ENCODE measurements around the gene METTL8. TPM values are rescaled to one million over a fixed set of nuclear protein-coding genes. Genes with fewer than 3 reads are reported as not detected.
"Not testable (repeated sequence)": the region's sequence is repeated elsewhere in the genome, so short reads cannot be mapped to it uniquely, and the experiment has no call there.

The METTL8 gene
- total RNA-seq, 2 experiments from 2014 or later = 20.9 to 22.9 TPM

DNA sequence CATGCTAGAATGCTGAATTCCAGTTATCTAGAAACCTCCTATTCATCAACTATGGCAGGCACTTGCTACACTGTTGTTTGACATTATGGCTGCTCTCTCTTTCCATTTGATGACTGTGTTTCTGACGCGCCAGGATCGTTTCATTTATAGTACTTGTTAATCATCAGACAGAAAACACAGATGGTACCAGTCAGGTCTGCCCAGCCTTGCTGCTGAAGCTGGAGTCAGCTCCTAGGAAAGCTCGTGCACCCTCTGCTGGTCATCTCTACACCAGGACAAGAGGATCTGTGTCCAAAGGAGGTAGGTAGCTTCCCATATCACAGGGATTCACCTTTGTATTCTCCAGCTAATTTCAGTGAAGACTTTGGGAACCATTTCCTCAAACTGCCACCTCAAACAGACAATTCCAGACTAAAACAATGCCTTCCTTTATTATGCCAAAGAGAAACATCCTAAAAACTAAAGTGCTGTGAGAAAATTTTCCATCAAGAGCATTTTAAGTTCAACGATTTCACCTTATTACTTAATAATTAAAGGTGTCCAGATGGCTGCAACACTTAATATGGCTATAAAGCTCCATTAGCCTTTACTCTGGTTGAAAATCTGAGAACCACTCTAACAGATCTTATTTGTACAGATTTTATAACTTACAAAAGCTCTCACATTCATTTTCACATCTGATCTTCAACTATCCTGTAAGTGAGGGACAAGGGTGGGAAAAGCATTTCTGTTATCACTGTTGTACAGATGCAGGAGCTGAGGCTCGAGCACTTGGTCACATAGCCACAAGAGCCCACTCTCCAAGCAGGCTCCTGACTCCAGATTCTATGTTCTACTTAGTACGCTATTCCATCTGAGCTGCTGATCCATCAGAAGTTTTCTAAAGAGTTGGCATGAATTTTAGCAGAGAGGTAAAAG is 17.5 kb downstream of the METTL8 start:
- H3K4me1 Mint-ChIP-seq = peaks cover 14% of the 10 kb centered on the region
- DNase-seq (peak; percentile 59), ATAC-seq (ENCODE audit: low read depth) (peak; percentile 93)
- POLR2A ChIA-PET = interaction anchor here (0.5 to 1.8 kb wide), 5 partner anchors 8 to 487 kb away, joined by 3 to 9 read pairs (median 4); partner anchors contain the start of genes DCAF17, GORASP2, METTL8 and TLK1
- peaks cover 3% of the 10 kb centered on the region for H3K9me3 Mint-ChIP-seq
- peak overlapping the region; percentile 43 for H3K4me3 Mint-ChIP-seq
- peaks cover 16% of the 10 kb centered on the region for H3K36me3 Mint-ChIP-seq
- peak overlapping the region; percentile 40 for H3K27ac Mint-ChIP-seq
- no peaks in the 10 kb centered on the region for H3K27me3 Mint-ChIP-seq

DNA sequence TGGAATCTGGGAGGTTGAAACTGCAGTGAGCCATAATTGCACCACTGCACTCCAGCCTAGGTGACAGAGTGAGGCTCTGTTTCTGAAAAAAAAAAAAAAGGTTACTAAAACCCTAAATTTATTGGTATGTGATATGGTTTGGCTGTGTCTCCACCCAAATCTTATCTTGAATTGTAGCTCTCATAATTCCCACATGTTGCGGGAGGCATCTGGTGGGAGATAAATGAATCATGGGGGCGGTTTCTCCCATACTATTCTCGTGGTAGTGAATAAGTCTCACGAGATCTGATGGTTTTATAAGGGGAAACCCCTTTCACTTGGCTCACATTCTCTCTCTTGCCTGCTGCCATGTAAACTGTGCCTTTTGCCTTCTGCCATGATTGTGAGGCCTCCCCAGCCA is 19.1 kb downstream of the METTL8 start:
- H3K27me3 Mint-ChIP-seq; H3K27ac Mint-ChIP-seq; POLR2A ChIA-PET; ATAC-seq (ENCODE audit: low read depth); H3K9me3 Mint-ChIP-seq; H3K4me1 Mint-ChIP-seq; H3K4me3 Mint-ChIP-seq; DNase-seq; H3K36me3 Mint-ChIP-seq: not testable (repeated sequence)

DNA sequence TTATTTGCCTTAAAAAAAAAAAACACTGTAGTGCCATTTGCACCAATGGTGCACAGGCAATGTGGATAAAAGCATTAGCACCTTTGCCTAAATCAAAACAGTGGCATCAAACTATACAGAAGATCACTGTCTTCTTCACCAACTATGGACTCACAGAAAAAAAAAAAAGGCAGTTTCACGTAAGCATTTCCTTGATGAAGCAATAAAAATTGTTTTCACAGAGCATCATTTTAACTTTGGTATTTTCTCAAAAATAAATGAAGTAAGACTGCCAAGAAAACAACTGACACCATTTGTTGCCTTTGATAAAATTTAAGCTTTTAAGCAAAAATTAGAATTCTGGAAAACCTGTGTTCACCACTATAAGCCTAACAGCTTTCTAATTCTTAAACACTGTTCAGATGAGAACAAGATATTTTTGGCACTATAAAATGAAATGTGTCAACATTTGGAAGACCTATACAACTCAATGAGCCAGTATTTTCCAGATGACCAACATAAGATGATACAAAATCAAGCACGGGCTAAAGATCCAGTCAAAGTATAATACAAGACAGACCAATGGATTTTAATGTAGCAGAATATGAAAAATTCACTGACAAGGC is 21.1 kb downstream of the METTL8 start:
- no peaks in the 10 kb centered on the region for H3K27me3 Mint-ChIP-seq
- H3K36me3 Mint-ChIP-seq = peaks cover 4% of the 10 kb centered on the region
- ATAC-seq (ENCODE audit: low read depth) (no peak), DNase-seq (no peak)
- no peak overlapping the region for H3K27ac Mint-ChIP-seq
- H3K4me3 Mint-ChIP-seq = no peak overlapping the region
- H3K4me1 Mint-ChIP-seq = peaks cover 14% of the 10 kb centered on the region
- POLR2A ChIA-PET = no interaction called here
- no peaks in the 10 kb centered on the region for H3K9me3 Mint-ChIP-seq

DNA sequence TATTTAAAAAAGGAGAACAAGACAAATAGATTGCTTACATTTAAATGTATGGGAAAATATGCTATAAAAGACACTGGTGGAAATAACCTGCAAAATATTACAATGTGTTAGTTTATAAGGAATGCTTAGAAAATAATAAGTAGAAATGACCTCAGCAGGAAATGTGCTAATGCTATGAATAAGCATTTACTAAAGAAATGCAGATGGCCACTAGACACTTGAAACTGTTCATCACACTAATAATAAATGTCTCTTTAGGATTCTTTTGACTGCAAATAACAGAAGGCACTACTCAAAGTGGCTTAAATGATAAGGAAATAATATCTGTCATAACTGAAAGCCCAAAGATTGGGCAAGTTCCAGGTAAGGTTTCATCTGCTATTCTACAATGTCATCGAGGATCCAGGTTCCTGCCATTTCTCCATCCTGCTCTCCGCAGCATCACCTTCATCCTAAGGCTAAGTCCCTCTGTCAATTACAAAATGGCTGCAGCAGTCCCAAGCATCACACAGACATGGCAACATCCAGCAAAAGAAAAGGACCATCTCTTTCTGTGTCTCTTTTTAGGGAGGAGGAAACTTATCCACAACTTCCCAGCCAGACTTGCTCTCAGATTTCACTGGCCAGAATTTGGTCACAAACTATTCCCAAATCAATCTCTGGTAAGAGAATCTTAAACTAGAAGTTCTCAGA is 21.9 kb downstream of the METTL8 start:
- H3K9me3 Mint-ChIP-seq = no peaks in the 10 kb centered on the region
- ATAC-seq (ENCODE audit: low read depth) = no peak
- no peak overlapping the region for H3K27ac Mint-ChIP-seq
- DNase-seq = no peak
- H3K4me3 Mint-ChIP-seq = no peak overlapping the region
- peaks cover 6% of the 10 kb centered on the region for H3K36me3 Mint-ChIP-seq
- H3K27me3 Mint-ChIP-seq = no peaks in the 10 kb centered on the region
- POLR2A ChIA-PET = no interaction called here
- peaks cover 20% of the 10 kb centered on the region for H3K4me1 Mint-ChIP-seq

DNA sequence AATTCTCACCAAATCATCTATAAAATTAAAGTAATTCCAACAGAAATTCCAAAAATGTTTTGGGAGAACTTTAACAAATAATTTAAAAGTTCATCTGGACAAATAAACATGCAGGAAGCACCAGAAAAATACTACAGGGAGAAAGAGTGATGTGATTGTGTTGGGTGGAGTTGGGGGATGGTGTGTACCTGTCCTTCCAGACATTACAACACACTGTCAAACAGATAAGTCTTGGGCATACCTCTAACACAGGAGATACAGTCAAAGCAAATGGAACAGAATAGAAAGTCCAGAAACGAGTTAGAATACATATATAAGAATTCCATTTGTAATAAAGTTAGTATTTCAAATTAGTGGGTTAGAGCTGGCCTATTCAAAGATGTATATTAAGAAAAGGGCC is 22.6 kb downstream of the METTL8 start:
- Mint-ChIP-seq H3K27me3 (no peaks in the 10 kb centered on the region), H3K4me3 (no peak overlapping the region), H3K36me3 (peaks cover 9% of the 10 kb centered on the region), H3K27ac (no peak overlapping the region), H3K4me1 (peaks cover 22% of the 10 kb centered on the region), H3K9me3 (peaks cover 2% of the 10 kb centered on the region)
- POLR2A ChIA-PET = interaction anchor here (1.3 kb wide), 1 partner anchor 23 kb away, joined by 3 read pairs; the partner anchor contains the start of genes DCAF17 and METTL8
- ATAC-seq (ENCODE audit: low read depth) (no peak), DNase-seq (no peak)

DNA sequence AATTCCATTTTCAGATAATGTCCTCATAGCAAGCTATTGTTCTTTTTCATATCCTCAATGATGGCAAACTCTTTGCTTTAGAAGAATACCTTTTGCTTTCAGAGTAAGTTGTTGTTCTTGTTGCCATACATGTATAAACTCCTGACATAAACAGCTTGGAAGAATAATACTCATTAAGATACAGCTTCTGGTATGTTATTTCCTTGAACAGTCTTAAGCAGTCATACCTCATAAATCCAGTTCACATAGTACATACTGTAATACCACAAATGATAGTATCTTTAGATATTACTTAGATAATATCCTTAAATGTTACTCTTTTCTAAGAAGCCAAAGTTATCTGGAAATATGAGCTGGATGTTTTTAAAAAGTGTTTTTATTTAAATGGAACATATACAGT is 23.2 kb downstream of the METTL8 start:
- no peak overlapping the region for H3K4me3 Mint-ChIP-seq
- no peaks in the 10 kb centered on the region for H3K27me3 Mint-ChIP-seq
- peaks cover 13% of the 10 kb centered on the region for H3K36me3 Mint-ChIP-seq
- POLR2A ChIA-PET = interaction anchor here (1.3 kb wide), 1 partner anchor 24 kb away, joined by 3 read pairs; the partner anchor contains the start of genes DCAF17 and METTL8
- no peak for ATAC-seq (ENCODE audit: low read depth)
- no peak overlapping the region for H3K27ac Mint-ChIP-seq
- peaks cover 16% of the 10 kb centered on the region for H3K4me1 Mint-ChIP-seq
- no peak for DNase-seq
- H3K9me3 Mint-ChIP-seq = peaks cover 2% of the 10 kb centered on the region

DNA sequence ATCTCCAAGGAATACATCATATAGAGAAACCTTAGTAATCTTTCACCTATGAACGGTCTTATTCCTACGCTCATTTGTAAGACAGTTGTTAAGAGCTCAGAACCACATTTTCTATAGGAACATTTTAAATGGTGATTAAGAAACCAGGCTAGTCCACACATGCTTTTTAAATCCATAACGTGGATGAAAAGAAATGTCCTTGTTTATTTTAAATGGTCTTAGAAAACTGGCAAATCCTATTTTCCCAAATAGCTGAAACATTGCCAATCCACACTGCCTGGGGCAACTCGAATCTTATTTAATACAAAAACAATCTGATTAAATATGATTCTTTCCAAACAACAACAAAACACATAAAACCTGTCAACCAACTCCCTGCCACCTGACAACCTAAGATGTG is 23.7 kb downstream of the METTL8 start:
- no peak for DNase-seq
- peaks cover 4% of the 10 kb centered on the region for H3K9me3 Mint-ChIP-seq
- no peak overlapping the region for H3K4me3 Mint-ChIP-seq
- no peak for ATAC-seq (ENCODE audit: low read depth)
- POLR2A ChIA-PET = interaction anchor here (1.3 kb wide), 1 partner anchor 24 kb away, joined by 3 read pairs; the partner anchor contains the start of genes DCAF17 and METTL8
- H3K36me3 Mint-ChIP-seq = peaks cover 18% of the 10 kb centered on the region
- peaks cover 16% of the 10 kb centered on the region for H3K4me1 Mint-ChIP-seq
- no peak overlapping the region for H3K27ac Mint-ChIP-seq
- no peaks in the 10 kb centered on the region for H3K27me3 Mint-ChIP-seq

DNA sequence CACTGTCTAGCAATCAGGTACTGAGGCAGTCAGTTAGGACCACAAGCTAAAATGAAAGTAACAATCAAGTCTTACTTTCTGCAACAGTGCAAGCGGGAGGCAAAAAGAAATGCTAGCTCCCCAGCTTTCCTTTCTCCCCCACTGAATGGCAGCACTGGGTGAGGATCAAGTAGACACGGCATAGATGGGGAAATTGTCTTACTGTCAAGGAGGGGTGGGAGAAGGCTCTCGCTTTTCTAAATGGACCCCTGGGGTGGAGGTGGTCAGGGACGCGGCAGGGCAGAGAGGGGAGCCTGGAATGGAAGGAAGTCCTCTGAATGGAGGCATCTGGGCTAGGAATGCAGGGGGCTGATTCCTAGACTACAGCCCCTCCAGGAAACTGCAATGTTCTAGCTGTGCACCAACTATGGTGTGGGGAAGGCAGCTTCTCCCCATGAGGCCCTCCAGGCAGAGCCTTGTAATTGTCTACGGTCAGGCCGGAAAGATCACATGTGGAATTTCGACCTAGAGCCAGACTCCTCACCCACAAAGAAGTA is 24.3 kb downstream of the METTL8 start:
- POLR2A ChIA-PET = no interaction called here
- DNase-seq (no peak), ATAC-seq (ENCODE audit: low read depth) (no peak)
- Mint-ChIP-seq H3K4me1 (peaks cover 16% of the 10 kb centered on the region), H3K27me3 (no peaks in the 10 kb centered on the region), H3K9me3 (peaks cover 8% of the 10 kb centered on the region), H3K36me3 (peaks cover 23% of the 10 kb centered on the region), H3K27ac (peak overlapping the region; percentile 77), H3K4me3 (peak overlapping the region; percentile 55)

DNA sequence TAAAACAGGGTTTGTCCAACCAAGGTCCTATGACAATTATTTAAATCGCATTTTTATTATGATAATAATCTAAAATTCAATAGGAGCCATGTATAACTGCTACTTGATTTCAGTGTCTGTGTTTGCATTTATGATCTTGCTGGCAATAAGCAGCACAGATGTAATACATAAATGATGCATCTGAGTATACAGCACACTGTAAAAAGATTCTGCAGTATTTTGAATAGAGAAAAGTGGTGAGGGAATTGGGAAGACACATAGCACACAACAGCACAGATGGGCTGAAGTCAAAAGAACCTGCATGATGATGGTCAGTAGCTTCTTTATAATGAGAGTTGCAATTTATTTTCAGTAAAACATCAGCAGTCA is 26.1 kb downstream of the METTL8 start:
- H3K36me3 Mint-ChIP-seq = peaks cover 22% of the 10 kb centered on the region
- H3K4me3 Mint-ChIP-seq = no peak overlapping the region
- H3K27me3 Mint-ChIP-seq = no peaks in the 10 kb centered on the region
- POLR2A ChIA-PET = interaction anchor here (0.7 kb wide), 1 partner anchor 8 kb away, joined by 3 read pairs; no protein-coding TSS in a partner anchor
- H3K9me3 Mint-ChIP-seq = peaks cover 9% of the 10 kb centered on the region
- ATAC-seq (ENCODE audit: low read depth) (no peak), DNase-seq (no peak)
- H3K27ac Mint-ChIP-seq = no peak overlapping the region
- H3K4me1 Mint-ChIP-seq = peaks cover 17% of the 10 kb centered on the region

DNA sequence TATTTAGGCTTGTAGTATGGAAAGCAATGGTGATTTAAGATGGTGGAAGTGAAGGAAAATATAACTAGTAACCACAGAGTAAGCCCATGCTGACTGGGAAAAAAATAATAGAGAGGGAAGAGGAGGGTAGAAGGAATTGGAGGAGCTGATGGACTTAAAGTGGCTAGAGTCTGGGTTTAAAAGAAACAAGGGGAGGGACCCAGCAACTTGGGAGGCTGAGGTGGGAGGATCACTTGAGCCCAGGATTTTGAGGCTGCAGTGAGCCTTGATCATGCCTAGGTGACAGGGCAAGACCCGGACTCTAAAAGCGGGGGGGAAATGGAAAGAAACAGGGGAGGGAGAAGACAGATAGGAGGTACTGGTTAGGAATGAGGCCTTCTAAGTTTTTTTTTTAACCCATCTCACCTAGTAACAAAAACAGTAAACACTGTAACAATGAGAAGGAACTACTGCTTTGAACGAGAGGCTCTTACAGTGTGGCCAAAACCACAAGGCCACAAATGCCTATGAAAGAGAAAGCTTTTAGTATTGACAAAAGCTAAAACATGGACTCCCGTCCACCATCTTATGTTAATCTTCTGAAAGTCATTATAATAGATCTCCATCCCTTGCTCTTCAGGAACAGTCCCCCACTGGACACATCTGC is 26.6 kb downstream of the METTL8 start:
- DNase-seq (no peak), ATAC-seq (ENCODE audit: low read depth) (peak; percentile 72)
- Mint-ChIP-seq H3K27ac (no peak overlapping the region), H3K4me3 (no peak overlapping the region), H3K27me3 (no peaks in the 10 kb centered on the region), H3K9me3 (peaks cover 9% of the 10 kb centered on the region), H3K4me1 (peaks cover 17% of the 10 kb centered on the region), H3K36me3 (peaks cover 23% of the 10 kb centered on the region)
- POLR2A ChIA-PET = interaction anchor here (0.7 kb wide), 1 partner anchor 9 kb away, joined by 3 read pairs; no protein-coding TSS in a partner anchor

DNA sequence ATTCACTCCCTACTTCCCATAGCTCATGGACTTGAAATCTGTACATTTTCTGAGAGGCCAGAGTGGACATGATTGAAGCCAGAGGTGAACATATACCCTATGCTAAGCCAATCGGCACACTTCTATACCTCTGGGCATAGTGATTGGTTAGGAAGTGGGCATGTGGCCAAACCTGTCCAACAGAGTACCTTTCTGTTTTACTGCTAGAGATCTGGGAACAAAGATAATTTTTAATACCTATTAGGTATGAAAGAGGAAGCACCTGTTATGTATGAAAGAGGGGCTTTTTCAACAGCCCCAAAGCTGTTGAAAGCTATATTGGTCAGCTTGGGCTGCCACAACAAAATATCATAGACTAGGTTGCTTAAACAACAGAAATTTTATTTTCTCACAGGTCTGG is 27.7 kb downstream of the METTL8 start:
- ATAC-seq (ENCODE audit: low read depth) (no peak), DNase-seq (no peak)
- Mint-ChIP-seq H3K27me3 (no peaks in the 10 kb centered on the region), H3K27ac (no peak overlapping the region), H3K4me3 (no peak overlapping the region), H3K36me3 (peaks cover 32% of the 10 kb centered on the region), H3K9me3 (peaks cover 12% of the 10 kb centered on the region), H3K4me1 (peaks cover 17% of the 10 kb centered on the region)
- POLR2A ChIA-PET = no interaction called here

DNA sequence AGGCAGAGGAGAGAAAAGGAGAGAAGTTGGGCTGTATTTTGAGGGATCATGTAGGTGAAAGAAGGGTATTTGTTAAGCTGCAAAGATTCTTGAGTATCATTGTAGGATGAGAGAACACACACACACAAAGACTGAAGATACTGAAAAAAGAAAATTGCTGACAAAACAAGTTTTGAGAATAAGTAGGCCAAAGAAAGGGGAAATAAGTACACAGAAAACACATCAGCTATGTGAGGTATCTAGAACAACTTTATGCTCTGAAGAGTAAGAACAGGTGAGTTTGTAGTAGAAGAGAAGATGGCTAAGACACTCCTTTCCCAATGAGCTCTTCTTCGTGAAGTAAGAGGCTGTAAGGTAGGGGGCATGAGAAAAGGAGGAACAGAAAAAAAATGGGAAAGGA is 28.2 kb downstream of the METTL8 start:
- Mint-ChIP-seq H3K9me3 (peaks cover 12% of the 10 kb centered on the region), H3K4me3 (no peak overlapping the region), H3K27me3 (no peaks in the 10 kb centered on the region), H3K27ac (no peak overlapping the region), H3K4me1 (peaks cover 17% of the 10 kb centered on the region), H3K36me3 (peaks cover 36% of the 10 kb centered on the region)
- ATAC-seq (ENCODE audit: low read depth) (no peak), DNase-seq (no peak)
- POLR2A ChIA-PET = no interaction called here

DNA sequence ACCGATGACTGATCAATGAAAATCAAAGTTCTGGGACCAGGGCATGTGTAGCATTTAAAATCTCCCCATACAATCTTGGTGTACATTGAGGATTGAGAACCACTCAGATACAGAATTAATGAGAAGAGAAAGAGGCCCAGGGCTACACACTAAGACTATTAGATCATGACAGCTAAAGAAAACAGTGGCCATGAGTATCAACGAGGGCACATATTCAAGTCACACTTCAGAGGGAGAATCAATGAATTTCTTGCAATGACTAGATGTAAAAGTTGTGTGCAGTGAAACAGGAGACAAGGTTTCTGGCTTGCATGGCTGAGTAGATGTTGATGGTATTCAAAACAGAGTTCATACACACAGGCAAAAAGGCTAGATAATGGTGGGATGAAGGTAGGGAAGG is 29.1 kb downstream of the METTL8 start:
- peaks cover 18% of the 10 kb centered on the region for H3K4me1 Mint-ChIP-seq
- POLR2A ChIA-PET = no interaction called here
- DNase-seq = no peak
- H3K4me3 Mint-ChIP-seq = no peak overlapping the region
- no peak for ATAC-seq (ENCODE audit: low read depth)
- H3K27ac Mint-ChIP-seq = no peak overlapping the region
- H3K9me3 Mint-ChIP-seq = peaks cover 14% of the 10 kb centered on the region
- peaks cover 37% of the 10 kb centered on the region for H3K36me3 Mint-ChIP-seq
- H3K27me3 Mint-ChIP-seq = no peaks in the 10 kb centered on the region
